Pancreas (tissue), 10 donors: ENCODE data around the gene HES4. TPM values are rescaled to one million over a fixed set of nuclear protein-coding genes. Genes with fewer than 3 reads are reported as not detected.

Experiments used
- ATAC-seq, 4 donors: fragments of 200-7000 bp; cut with Tn5 transposase; one replicate each; pipeline versions ENCODE4 v1.8.0 to v1.9.1; 2020; ENCODE audit warnings: mild to moderate bottlenecking in 4 of 4, moderate library complexity in 4 of 4
- DNase-seq, 6 donors: peaks; one replicate each; pipeline ENCODE4 v3.0.0-alpha.2; 2020
- FAIRE-seq: peaks from 2 replicates; lab custom pipeline; 2012; peaks lifted over from hg19 to GRCh38; lab: Jason Lieb, UNC
- H3K27ac ChIP-seq, 4 donors: fragments of 200-600 bp; sonication (generic); 1 replicate in 3 of 4; 2 replicates in 1 of 4; pipeline versions ENCODE4 v1.5.0 to v1.8.0; 2020
- H3K27me3 ChIP-seq, 4 donors: fragments of 200-600 bp; one replicate each; pipeline ENCODE4 v1.8.0; 2021
- H3K36me3 ChIP-seq, 3 donors: fragments of 200-600 bp; sonication (generic) in 1 of 3; one replicate each; pipeline versions ENCODE4 v1.5.0 to v1.8.0; 2020 to 2021
- H3K4me1 ChIP-seq, 3 donors: fragments of 200-600 bp; one replicate each; pipeline ENCODE4 v1.8.0; 2021
- H3K4me3 ChIP-seq, 4 donors: fragments of 200-600 bp; sonication (generic) in 2 of 4; one replicate each; pipeline versions ENCODE4 v1.5.0 to v1.8.0; 2020 to 2021
- H3K9me3 ChIP-seq, 4 donors: fragments of 200-600 bp; one replicate each; pipeline ENCODE4 v1.8.0; 2021
- WGBS, 2 donors: extraction: QIAGEN DNeasy Blood & Tissue Kit; methylation state at CpG; one replicate each; pipeline ENCODE4 v1.1.7; 2013; 5-methylcytosine and 5-hydroxymethylcytosine counted together
- intact Hi-C, 3 donors: fragments of 100-400 bp; cut with DNase I; formaldehyde crosslinking; loops; one replicate each; pipeline versions ENCODE4 v1.11.1 to v1.14.2; 2022
- polyA plus RNA-seq, 2 donors: library from polyadenylated mRNA; stranded (reverse); fragments of 200-250 nt; gene quantifications; one replicate each; pipeline ENCODE4 v1.2.3, GENCODE V29; 2013
- total RNA-seq, 6 donors: library from RNA; stranded (reverse); fragmentation: NEBNext Ultra II Directional in 4 of 6; extraction: Animal tissue kit (Norgen Biotek cat#: 25700) in 4 of 6; gene quantifications; one replicate each; pipeline versions ENCODE4 v1.2.1 to v1.2.4, GENCODE V29; 2021 to 2023
- TF ChIP-seq, protein P1 (sequence below), 4 donors: fragments of 200-600 bp; sonication (generic) in 3 of 4; IDR thresholded peaks; one replicate each; pipeline versions ENCODE4 v1.5.0 to v1.8.0; 2021; ENCODE audit warnings: antibody characterized with exemption in 4 of 4
- donor health status: healthy with polysubstance abuse.
- donor health status: DM: no; HTN: no; CAD: no; lungs with moderate emphysema.
- donor health status: DM: no; HTN: no; CAD: no.
- donor health status: control.
- donor health status: control.
- donor health status: Bipolar disorder and iron deficiency.
- donor health status: DM: yes; HTN: yes; CAD: no.
- donor health status: DM: no; HTN: no; CAD: no.
- donor health status: DM: no; HTN: no; CAD: no.
- donor health status: DM: yes; HTN: yes; CAD: no.

Gene HES4
- total and polyA plus RNA-seq, 8 donors: 13.2 to 46.4 (median 25.6) TPM

GRCh38 chr1:1042835-1043234 lies 42.9 kb upstream of the HES4 start:
- Histone ChIP-seq H3K4me3 (no peak overlapping the region), H3K9me3 (no peaks in the 10 kb centered on the region), H3K27me3 (no peaks in the 10 kb centered on the region), H3K36me3 (peaks cover 0 to 19% (median 0%) of the 10 kb centered on the region in 3 donors), H3K27ac (no peak overlapping the region), H3K4me1 (peaks cover 8 to 9% (median 8%) of the 10 kb centered on the region in 3 donors)
- ATAC-seq (no peak), DNase-seq (no peak), FAIRE-seq (no peak)
- 91% methylated on average over 9 to 10 of the region's 10 CpGs for WGBS, 2 donors
- intact Hi-C loops: no loop called here
- TF ChIP-seq, protein P1, sequence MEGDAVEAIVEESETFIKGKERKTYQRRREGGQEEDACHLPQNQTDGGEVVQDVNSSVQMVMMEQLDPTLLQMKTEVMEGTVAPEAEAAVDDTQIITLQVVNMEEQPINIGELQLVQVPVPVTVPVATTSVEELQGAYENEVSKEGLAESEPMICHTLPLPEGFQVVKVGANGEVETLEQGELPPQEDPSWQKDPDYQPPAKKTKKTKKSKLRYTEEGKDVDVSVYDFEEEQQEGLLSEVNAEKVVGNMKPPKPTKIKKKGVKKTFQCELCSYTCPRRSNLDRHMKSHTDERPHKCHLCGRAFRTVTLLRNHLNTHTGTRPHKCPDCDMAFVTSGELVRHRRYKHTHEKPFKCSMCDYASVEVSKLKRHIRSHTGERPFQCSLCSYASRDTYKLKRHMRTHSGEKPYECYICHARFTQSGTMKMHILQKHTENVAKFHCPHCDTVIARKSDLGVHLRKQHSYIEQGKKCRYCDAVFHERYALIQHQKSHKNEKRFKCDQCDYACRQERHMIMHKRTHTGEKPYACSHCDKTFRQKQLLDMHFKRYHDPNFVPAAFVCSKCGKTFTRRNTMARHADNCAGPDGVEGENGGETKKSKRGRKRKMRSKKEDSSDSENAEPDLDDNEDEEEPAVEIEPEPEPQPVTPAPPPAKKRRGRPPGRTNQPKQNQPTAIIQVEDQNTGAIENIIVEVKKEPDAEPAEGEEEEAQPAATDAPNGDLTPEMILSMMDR (IDR thresholded peaks at IDR 0.05): no peak

DNA sequence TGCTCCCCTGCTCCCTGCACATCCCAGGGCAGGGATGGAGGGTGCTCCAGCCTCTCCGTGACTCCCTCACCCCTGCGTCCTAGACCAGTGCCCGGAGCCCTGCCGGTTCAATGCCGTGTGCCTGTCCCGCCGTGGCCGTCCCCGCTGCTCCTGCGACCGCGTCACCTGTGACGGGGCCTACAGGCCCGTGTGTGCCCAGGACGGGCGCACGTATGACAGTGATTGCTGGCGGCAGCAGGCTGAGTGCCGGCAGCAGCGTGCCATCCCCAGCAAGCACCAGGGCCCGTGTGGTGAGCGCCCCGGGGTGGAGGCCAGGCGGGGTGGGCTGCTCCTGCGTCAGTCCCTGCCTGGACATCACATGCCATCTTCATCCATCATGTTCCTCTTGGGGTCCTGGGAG lies 42.0 kb upstream of the HES4 start:
- FAIRE-seq (no peak), DNase-seq (no peak), ATAC-seq (no peak)
- Histone ChIP-seq H3K4me3 (no peak overlapping the region), H3K9me3 (no peaks in the 10 kb centered on the region), H3K27ac (no peak overlapping the region), H3K36me3 (peaks cover 0 to 12% (median 0%) of the 10 kb centered on the region in 3 donors), H3K4me1 (peaks cover 8 to 9% (median 8%) of the 10 kb centered on the region in 3 donors), H3K27me3 (no peaks in the 10 kb centered on the region)
- intact Hi-C loops: no loop called here
- WGBS, 2 donors: 90 to 93% methylated on average over 25 of the region's 25 CpGs
- TF ChIP-seq, protein P1 (IDR thresholded peaks at IDR 0.05): no peak

GRCh38 chr1:1041092-1041523 lies 41.2 kb upstream of the HES4 start:
- no peak overlapping the region for H3K27ac ChIP-seq
- peaks cover 0 to 11% (median 0%) of the 10 kb centered on the region in 3 donors for H3K36me3 ChIP-seq
- FAIRE-seq: no peak
- ATAC-seq: peak in 1 of 4 donors; percentile 1
- no peaks in the 10 kb centered on the region for H3K9me3 ChIP-seq
- TF ChIP-seq, protein P1 (IDR thresholded peaks at IDR 0.05): no peak
- H3K4me3 ChIP-seq: no peak overlapping the region
- no peaks in the 10 kb centered on the region for H3K27me3 ChIP-seq
- DNase-seq: no peak
- 78 to 81% methylated on average over 38 to 53 of the region's 60 CpGs for WGBS, 2 donors
- intact Hi-C loops: no loop called here
- H3K4me1 ChIP-seq: peaks cover 8 to 9% (median 8%) of the 10 kb centered on the region in 3 donors

- H3K36me3 ChIP-seq: peaks cover 0 to 3% (median 0%) of the 10 kb centered on the region in 3 donors
- DNase-seq (peak in 5 of 6 donors; percentile 55 to 86 (median 69)), FAIRE-seq (no peak), ATAC-seq (peak; percentile 66 to 87 (median 85))
- H3K4me1 ChIP-seq: peaks cover 8 to 9% (median 8%) of the 10 kb centered on the region in 3 donors
- intact Hi-C loops: no loop called here
- TF ChIP-seq, protein P1 (IDR thresholded peaks at IDR 0.05): no peak
- 13 to 19% methylated on average over 64 to 96 of the region's 99 CpGs for WGBS, 2 donors
- peak overlapping the region in 3 of 4 donors; percentile 8 to 45 (median 24) for H3K4me3 ChIP-seq
- H3K27me3 ChIP-seq: no peaks in the 10 kb centered on the region
- no peaks in the 10 kb centered on the region for H3K9me3 ChIP-seq
- no peak overlapping the region for H3K27ac ChIP-seq
These were observed 40.4 kb upstream of the HES4 start for GRCh38 chr1:1040004-1040991.
